Smooth muscle cell of the brain vasculature (primary cell): Measurements from ENCODE around the gene CACNG3.
"Not testable (repeated sequence)": the region's sequence is repeated elsewhere in the genome, so short reads cannot be mapped to it uniquely, and the experiment has no call there.

Experiments
- DNase-seq: peaks from one replicate; pipeline ENCODE4 v3.0.0-alpha.2; 2012; ENCODE audit warnings: low read depth, low spot score

Gene CACNG3

DNA sequence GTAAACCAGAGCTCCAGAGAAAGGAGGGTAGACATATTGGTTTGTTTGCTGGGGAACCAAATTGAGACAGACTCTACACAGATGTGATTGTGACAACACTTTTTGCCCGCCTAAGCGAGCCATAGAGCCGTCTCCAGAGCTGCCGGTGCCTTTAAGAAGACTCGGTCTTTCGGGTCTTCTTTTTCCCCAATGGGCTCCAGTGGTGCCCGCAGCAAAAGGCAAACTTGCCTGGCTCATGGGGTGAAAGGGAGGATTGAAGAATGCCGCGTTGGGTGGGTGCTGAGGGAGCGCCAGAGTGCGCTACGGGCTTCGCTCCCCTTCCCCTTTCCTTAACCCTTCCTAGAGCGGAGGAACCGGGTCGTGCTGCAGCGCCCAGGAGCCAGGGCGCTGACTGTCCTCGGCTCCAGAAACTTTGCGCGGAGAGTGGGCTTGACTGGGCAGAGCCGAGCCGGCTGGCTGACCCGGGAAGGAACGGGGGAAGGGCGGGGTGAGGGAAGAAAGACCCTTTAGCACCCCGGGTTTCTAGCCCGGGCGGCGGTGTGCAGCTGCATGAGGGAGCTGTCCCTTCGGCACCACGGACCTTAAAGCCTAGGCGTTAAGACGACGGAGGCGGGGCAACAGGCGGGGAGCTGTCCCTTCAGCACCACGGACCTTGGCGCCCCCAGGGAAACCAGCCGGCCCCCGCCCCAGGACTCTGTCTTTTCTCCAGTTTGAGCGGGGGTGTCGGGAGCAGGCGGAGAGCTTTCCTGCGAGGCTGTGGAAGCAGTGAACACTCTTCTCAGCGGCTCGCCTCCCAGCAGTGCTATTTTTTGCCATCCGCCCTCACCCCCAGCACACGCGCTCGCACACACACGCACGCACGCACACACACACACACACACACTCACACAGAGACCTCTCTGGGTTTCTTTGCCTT lies at the start of gene CACNG3:
TSS of gene CACNG3 (plus strand) at position 880 of the 916 bp plus-strand sequence. CDS start 420 bp downstream, outside the sequence.
- no peak for DNase-seq

DNA sequence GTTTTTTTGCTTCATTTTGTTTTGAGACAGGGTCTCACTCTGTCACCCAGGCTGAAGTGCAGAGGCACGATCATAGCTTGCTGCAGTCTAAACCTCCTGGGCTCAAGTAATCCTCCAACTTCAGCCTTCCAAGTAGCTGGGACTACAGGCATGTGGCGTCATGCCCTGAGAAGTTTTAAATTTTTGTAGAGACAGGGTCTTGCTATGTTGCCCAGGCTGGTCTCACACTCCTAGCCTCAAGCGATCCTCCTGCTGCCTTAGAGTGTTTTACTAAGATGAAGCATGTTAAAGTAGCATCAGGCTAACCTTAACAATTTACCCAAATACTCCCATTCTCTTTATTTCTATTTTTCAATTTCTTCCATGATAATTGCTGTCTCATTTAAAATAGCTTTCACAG lies 49.2 kb upstream of the CACNG3 start:
- no peak for DNase-seq

GRCh38 chr16:24208710-24209109 lies 47.4 kb upstream of the CACNG3 start:
- DNase-seq: no peak

GRCh38 chr16:24214992-24215391 lies 41.1 kb upstream of the CACNG3 start:
- no peak for DNase-seq

DNA sequence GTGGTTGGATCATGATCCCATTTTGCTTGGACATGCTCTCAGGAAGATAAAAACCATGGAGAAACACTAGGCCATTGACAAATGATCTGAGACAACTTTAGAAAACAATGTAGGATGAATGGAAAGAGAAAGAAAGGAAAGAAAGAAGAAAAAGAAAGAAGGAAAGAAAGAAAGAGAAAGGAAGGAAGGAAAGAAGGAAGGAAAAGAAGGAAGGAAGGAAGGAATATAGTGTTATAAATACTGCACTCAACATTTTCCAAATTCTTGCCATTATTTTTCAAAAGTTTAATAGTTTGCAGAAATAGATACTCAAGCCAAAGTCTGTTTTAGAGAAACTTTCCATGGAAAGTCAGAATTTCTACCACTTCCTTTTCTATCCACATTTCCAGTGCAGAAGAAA lies 39.2 kb upstream of the CACNG3 start:
- no peak for DNase-seq

DNA sequence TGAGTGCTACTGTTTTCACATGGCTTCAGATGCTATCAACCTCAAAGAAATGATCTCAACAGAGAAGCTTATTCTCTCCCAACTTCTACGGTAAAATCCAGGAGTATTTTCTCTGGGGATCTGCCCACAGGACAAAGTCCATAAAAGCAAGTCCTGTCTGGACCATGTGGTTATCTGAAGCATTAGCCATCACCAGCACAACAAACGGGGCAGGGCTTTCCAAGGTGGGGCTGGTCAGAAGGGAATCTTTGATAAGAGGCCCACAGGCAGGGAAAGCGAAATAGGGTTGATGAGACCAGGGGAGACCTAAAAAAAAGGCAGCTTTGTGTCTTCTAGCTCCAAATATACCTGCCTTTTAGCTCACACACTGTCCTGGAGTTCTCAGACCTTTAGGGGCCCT lies 38.7 kb upstream of the CACNG3 start:
- DNase-seq: no peak

DNA sequence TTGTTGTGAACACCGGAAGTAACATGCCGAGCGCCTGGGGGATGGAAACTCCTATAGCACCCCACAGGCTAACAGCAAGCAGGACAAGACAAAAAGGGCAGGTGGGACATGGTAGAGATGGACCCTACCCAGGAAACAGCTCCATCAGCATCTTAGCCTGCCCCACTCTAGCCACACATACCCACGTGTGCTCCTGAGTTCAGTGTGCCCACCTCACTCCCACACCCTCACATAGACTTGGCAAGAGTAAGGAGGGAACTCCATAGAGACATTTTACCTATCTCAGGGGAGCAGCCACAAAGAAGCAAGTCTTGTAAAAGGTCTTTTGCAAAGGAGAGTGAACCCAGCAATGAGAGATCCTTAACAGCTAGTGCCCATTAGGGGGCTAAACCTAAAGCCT lies 37.8 kb upstream of the CACNG3 start:
- DNase-seq: no peak

DNA sequence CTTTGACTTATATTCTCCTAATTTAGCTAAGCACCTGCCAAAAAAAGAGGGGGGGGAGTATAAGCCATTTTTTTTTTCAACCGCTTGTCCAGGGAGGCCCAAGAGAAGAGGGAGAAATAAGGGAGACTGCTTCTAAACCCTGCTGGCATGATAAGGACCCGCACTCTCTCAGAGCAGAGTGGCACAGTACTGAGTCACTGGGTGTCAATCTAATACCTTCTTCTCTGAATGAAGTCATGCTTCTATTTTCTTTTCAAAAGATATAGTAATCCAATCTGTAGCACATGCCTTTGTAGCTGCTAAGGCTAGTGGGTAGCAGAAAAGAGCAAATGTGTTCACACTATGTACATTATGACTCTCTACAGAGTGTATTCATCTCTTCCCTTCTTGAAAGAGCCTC lies 34.9 kb upstream of the CACNG3 start:
- DNase-seq: no peak

GRCh38 chr16:24228514-24228913 lies 27.6 kb upstream of the CACNG3 start:
- no peak for DNase-seq

GRCh38 chr16:24232936-24233335 lies 23.2 kb upstream of the CACNG3 start:
- DNase-seq: no peak

GRCh38 chr16:24234737-24235136 lies 21.4 kb upstream of the CACNG3 start:
- no peak for DNase-seq

GRCh38 chr16:24235806-24236205 lies 20.3 kb upstream of the CACNG3 start:
- no peak for DNase-seq

- DNase-seq: not testable (repeated sequence)
These were observed 17.3 kb upstream of the CACNG3 start for GRCh38 chr16:24238846-24239245.

GRCh38 chr16:24246911-24247607 lies 9.1 kb upstream of the CACNG3 start:
- DNase-seq: no peak

- DNase-seq: no peak
These were observed 2.9 kb upstream of the CACNG3 start for GRCh38 chr16:24253192-24253591.

DNA sequence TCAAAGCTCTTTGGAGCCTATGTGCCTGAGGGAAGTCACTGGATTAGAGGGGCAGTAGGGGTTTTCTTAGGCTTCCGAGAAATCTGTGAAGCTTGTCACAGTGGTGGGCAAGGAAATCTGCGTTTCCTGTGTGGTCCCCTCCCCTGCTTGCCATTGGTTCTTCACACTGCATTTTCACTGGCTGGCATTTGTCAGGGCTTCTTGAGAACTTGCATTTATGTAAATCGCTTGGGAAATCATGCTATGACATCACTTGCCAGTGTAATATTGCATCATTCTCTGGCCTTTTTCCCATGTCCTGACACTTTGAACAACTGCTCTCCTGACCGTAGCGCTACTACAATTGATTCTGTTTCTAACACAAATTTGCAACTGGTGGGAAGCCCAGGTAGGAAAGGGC lies 1.8 kb downstream of the CACNG3 start:
- no peak for DNase-seq

DNA sequence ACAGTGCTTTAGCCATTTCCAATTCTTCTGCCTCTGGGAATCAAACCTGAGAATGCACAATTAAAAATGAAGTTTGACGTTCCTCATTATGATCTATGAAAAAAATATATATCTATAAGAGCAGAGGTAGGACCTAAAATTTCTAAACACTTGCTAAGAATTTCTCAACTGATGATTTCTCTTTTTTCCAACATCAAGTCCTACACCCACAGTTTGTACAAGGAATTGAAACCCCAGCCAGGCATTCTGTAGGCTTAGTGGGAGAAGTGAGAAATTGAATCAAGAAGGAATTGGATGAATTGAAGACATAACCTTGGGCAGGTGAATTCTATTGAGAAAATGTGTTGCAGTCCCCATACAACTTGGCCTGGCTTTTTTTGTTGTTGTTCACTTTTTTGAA lies 2.7 kb downstream of the CACNG3 start:
- no peak for DNase-seq

GRCh38 chr16:24262816-24263215 lies 6.7 kb downstream of the CACNG3 start:
- no peak for DNase-seq

GRCh38 chr16:24270721-24271442 lies 14.7 kb downstream of the CACNG3 start:
- no peak for DNase-seq

GRCh38 chr16:24272379-24272778 lies 16.2 kb downstream of the CACNG3 start:
- no peak for DNase-seq

DNA sequence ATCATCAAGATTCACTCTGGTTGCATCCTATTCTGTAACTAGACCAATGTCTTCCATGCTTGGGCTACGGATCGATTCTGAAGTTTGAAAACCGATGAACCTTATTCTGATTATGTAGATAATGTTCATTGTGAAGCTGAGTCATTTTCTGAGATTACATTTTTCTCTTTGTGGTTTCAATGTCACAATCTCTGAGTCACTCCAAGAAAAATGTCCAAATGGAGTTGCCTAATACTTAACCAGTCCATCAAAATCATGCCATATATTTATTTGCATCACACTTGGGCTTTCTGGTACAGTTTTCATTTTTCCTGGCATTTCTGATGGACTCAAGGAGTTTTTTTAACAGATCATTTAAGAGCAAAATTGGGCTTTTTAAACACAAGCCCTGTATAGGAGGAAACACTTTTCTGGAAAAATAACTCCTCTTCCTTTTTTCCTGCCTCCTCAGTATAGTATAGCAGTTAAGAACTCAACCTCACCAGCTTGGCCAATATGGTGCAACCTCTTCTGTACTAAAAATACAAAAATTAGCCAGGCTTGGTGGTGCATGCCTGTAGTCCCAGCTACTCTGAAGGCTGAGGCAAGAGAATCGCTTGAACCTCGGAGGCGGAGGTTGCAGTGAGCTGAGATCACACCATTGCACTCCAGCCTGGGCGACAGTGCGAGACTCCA lies 17.5 kb downstream of the CACNG3 start:
- no peak for DNase-seq

- no peak for DNase-seq
These were observed 19.3 kb downstream of the CACNG3 start for GRCh38 chr16:24275413-24275812.
